ENCODE results near the gene CHRNB1.

GRCh38 chr17:7496470-7497183, 51.8 kb downstream of the CHRNB1 start:
- TF ChIP-seq, protein P1, sequence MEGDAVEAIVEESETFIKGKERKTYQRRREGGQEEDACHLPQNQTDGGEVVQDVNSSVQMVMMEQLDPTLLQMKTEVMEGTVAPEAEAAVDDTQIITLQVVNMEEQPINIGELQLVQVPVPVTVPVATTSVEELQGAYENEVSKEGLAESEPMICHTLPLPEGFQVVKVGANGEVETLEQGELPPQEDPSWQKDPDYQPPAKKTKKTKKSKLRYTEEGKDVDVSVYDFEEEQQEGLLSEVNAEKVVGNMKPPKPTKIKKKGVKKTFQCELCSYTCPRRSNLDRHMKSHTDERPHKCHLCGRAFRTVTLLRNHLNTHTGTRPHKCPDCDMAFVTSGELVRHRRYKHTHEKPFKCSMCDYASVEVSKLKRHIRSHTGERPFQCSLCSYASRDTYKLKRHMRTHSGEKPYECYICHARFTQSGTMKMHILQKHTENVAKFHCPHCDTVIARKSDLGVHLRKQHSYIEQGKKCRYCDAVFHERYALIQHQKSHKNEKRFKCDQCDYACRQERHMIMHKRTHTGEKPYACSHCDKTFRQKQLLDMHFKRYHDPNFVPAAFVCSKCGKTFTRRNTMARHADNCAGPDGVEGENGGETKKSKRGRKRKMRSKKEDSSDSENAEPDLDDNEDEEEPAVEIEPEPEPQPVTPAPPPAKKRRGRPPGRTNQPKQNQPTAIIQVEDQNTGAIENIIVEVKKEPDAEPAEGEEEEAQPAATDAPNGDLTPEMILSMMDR (IDR thresholded peaks at IDR 0.05), result no peak
- TF ChIP-seq POLR2A (IDR thresholded peaks at IDR 0.05), result no peak

Measured in tibial nerve (tissue), 3 donors.